ENCODE measurements around the gene ELFN1.

- TF ChIP-seq CTCF (IDR thresholded peaks at IDR 0.05; ENCODE audit: insufficient read depth, low read length, poor library complexity, severe bottlenecking) = no peak
- no peak for TF ChIP-seq EZH2phosphoT487 (conservative IDR thresholded peaks at IDR 0.05; ENCODE audit: low read length)
Observed at GRCh38 chr7:1675036-1675671, 5.1 kb downstream of the ELFN1 start.
